MM.1S (cell line): ENCODE data around the gene LRRC23.

Experiments used
- CTCF ChIP-seq: fragments of 300-600 bp; sonication (generic); IDR thresholded peaks from 2 replicates; pipeline ENCODE4 v1.5.1; 2016; ENCODE audit warnings: antibody characterized with exemption, low read length, mixed read lengths
- EZH2 ChIP-seq: fragments of 300-600 bp; sonication (generic); optimal IDR thresholded peaks from 2 replicates; pipeline ENCODE3; 2017; ENCODE audit warnings: low read depth, mild to moderate bottlenecking, antibody characterized with exemption, low read length, mixed read lengths

GRCh38 chr12:6890789-6891645, 13.6 kb upstream of the LRRC23 start:
- TF ChIP-seq CTCF (peak; percentile 87), EZH2 (no peak)
